Measurements from ENCODE around the gene S100B. TPM values are rescaled to one million over a fixed set of nuclear protein-coding genes. Genes with fewer than 3 reads are reported as not detected.

Gene S100B
- total and polyA plus RNA-seq, 8 donors = 1.8 to 18.4 (median 7.0) TPM; not detected in 1

DNA sequence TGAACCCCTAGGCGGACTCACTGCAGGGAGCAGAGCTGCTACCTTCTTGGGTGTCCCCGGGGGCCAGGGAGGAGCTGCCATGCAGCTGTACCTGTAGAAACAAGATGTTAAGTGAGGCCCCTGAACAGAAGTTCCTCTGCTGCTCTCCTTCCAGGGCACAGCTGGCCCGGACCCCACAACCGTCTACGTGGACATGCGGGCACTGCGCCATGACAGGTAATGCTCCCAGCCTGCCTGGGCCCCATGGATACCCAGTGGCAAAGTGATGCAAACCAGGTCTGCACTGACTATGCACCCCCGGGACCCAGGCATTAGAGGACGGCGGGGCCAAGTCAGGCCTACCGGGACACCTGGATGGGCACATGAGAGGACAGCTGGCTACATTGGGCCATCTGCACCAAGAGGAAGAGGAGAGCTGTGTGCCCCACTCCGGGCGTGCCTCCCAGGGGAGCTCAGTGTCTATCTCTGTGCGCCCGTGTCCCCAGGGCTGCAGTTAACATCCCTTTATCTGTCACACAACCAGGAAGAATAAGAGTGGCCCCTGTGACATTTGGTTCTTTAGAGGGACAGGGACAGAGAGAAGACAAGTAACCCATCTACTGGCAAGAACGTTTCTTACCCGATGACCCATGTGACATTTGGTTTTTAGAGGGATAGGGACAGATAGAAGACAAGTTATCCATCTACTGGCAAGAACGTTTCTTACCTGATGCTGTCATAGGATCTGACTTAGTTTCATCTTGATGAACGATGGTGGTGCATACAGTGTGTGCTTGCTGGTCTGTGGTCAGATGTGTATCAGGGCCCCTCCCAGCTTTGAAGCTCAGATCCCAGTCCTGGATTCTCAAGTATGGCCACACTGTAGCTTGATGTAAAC, 44.1 kb downstream of the S100B start:
- Histone ChIP-seq H3K9me3 (no peaks in the 10 kb centered on the region), H3K36me3 (peaks cover 50 to 100% (median 100%) of the 10 kb centered on the region in 4 donors), H3K27ac (no peak overlapping the region), H3K4me3 (no peak overlapping the region), H3K4me1 (no peaks in the 10 kb centered on the region), H3K27me3 (no peaks in the 10 kb centered on the region)
- TF ChIP-seq, protein P1, sequence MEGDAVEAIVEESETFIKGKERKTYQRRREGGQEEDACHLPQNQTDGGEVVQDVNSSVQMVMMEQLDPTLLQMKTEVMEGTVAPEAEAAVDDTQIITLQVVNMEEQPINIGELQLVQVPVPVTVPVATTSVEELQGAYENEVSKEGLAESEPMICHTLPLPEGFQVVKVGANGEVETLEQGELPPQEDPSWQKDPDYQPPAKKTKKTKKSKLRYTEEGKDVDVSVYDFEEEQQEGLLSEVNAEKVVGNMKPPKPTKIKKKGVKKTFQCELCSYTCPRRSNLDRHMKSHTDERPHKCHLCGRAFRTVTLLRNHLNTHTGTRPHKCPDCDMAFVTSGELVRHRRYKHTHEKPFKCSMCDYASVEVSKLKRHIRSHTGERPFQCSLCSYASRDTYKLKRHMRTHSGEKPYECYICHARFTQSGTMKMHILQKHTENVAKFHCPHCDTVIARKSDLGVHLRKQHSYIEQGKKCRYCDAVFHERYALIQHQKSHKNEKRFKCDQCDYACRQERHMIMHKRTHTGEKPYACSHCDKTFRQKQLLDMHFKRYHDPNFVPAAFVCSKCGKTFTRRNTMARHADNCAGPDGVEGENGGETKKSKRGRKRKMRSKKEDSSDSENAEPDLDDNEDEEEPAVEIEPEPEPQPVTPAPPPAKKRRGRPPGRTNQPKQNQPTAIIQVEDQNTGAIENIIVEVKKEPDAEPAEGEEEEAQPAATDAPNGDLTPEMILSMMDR (IDR thresholded peaks at IDR 0.05) = no peak
- TF ChIP-seq POLR2A (IDR thresholded peaks at IDR 0.05) = no peak
- no peak for TF ChIP-seq POLR2AphosphoS5 (IDR thresholded peaks at IDR 0.05)
- TF ChIP-seq EP300 (IDR thresholded peaks at IDR 0.05) = no peak
- peak in 1 of 2 donors; percentile 18 for DNase-seq
- intact Hi-C loops (cut with DNase I; ENCODE audit: low total_unique reads) = no loop called here
- 87 to 91% (median 90%) methylated on average over 13 to 19 of the region's 19 CpGs for WGBS, 5 donors

DNA sequence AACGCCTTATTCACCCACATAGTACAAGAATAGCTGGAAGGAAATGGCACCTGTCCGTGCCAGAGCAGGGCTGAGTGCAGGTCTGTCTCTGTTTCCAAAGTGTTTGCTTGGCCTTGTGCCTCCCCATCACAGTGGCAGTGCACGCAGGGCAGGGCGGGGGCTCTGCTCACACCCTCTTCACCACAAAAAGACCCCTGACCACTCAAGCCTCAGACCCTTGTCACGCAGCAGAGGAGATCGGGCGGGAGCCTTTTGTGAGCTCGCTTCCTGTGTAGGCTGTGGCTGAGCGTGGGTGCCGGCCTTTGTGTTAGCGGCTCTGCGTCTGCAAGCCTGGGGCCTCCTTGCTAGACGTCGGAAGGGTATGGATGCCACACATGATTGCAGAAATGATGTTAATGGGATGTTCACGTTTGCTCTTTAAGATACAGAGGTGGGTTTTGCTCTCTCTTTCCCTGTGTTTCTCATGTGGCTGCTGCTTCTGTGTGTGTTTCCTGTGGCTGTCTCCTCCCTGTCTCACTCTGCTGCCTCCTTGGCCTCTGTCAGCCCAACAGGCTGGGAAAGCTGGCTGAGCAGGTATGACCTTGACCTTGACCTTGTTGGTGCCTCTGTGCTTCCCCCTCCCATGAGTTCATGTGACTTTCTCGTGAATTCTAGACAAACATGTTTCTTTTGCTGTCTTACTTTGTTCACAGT, 45.4 kb downstream of the S100B start:
- 67 to 86% (median 74%) methylated on average over 15 to 16 of the region's 16 CpGs for WGBS, 5 donors

DNA sequence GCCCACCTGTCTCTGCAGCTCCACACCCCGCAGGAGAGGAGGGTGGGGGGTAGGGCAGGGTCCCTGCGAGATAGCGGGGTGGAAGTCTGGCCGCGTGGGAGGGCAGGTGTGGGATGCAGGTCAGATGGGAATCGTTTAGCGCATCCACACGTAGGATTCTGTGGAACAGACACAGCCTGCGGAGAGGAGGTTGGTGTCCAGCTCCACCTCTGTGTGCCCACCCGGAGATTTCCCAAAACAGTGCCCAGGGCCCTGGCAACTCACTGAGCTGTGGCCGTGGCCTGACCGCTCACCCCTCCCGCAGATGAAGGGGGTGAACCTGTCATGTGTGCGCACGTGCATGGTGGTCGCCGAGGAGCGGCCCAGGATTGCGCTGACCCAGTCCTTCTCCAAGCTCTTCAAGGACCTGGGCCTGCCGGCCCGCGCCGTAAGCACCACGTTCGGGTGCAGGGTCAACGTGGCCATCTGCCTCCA, 46.9 kb downstream of the S100B start:
- WGBS, 5 donors = 95 to 97% (median 95%) methylated on average over 18 to 26 of the region's 26 CpGs
- DNase-seq = peak in 1 of 2 donors; percentile 16
- TF ChIP-seq, protein P1 (IDR thresholded peaks at IDR 0.05) = no peak
- no peak for TF ChIP-seq POLR2AphosphoS5 (IDR thresholded peaks at IDR 0.05)
- TF ChIP-seq POLR2A (IDR thresholded peaks at IDR 0.05) = no peak
- TF ChIP-seq EP300 (IDR thresholded peaks at IDR 0.05) = no peak

More for the DNA sequence above, 45.4 kb downstream of the S100B start:
- Histone ChIP-seq H3K4me3 (no peak overlapping the region), H3K9me3 (no peaks in the 10 kb centered on the region), H3K27me3 (no peaks in the 10 kb centered on the region), H3K27ac (peak overlapping the region in 4 of 5 donors; percentile 11 to 33 (median 16)), H3K4me1 (no peaks in the 10 kb centered on the region), H3K36me3 (peaks cover 51 to 100% (median 100%) of the 10 kb centered on the region in 4 donors)
- DNase-seq = peak; percentile 25 to 45
- TF ChIP-seq EP300 (IDR thresholded peaks at IDR 0.05) = no peak
- TF ChIP-seq POLR2A (IDR thresholded peaks at IDR 0.05) = no peak
- no peak for TF ChIP-seq POLR2AphosphoS5 (IDR thresholded peaks at IDR 0.05)
- TF ChIP-seq, protein P1 (IDR thresholded peaks at IDR 0.05) = no peak
- intact Hi-C loops (cut with DNase I; ENCODE audit: low total_unique reads) = no loop called here

DNA sequence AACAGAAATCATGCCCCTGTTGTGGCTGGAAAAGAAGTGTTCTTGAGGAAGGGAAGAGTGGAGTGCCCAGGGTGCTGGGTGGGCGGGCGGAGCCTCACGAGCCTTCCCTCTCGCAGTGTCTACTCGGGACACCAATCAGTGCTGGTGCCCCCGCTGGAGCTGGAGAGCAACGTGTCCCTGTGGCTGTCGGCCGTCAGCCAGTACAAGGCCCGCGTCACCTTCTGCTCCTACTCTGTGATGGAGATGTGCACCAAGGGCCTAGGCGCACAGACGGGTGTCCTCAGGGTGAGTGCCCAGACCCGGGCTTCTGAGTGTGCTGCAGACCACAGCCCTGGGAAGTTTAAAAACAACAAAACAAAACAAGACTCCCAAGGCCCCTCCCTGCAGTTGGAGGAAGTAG, 47.4 kb downstream of the S100B start:
- Histone ChIP-seq H3K4me1 (peaks cover 0 to 6% (median 0%) of the 10 kb centered on the region in 4 donors), H3K27me3 (no peaks in the 10 kb centered on the region), H3K9me3 (no peaks in the 10 kb centered on the region), H3K36me3 (peaks cover 47 to 100% (median 99%) of the 10 kb centered on the region in 4 donors), H3K4me3 (no peak overlapping the region), H3K27ac (no peak overlapping the region)
- peak in 1 of 2 donors; percentile 14 for DNase-seq
- WGBS, 5 donors = 87 to 93% (median 93%) methylated on average over 10 to 14 of the region's 14 CpGs
- intact Hi-C loops (cut with DNase I; ENCODE audit: low total_unique reads) = no loop called here
- TF ChIP-seq, protein P1 (IDR thresholded peaks at IDR 0.05) = no peak
- TF ChIP-seq POLR2A (IDR thresholded peaks at IDR 0.05) (no peak), EP300 (IDR thresholded peaks at IDR 0.05) (no peak), POLR2AphosphoS5 (IDR thresholded peaks at IDR 0.05) (no peak)

More for the DNA sequence above, 46.9 kb downstream of the S100B start:
- peaks cover 50 to 100% (median 100%) of the 10 kb centered on the region in 4 donors for H3K36me3 ChIP-seq
- H3K27me3 ChIP-seq = no peaks in the 10 kb centered on the region
- no peaks in the 10 kb centered on the region for H3K9me3 ChIP-seq
- H3K4me1 ChIP-seq = peaks cover 0 to 2% (median 0%) of the 10 kb centered on the region in 4 donors
- H3K27ac ChIP-seq = no peak overlapping the region
- H3K4me3 ChIP-seq = no peak overlapping the region
- intact Hi-C loops (cut with DNase I; ENCODE audit: low total_unique reads) = no loop called here

Data from stomach (tissue), 9 donors.